Measurements from ENCODE around the gene ELOVL7. TPM values are rescaled to one million over a fixed set of nuclear protein-coding genes. Genes with fewer than 3 reads are reported as not detected.

ELOVL7 gene
- total RNA-seq, 6 experiments from 2014 or later, result 0.07 to 0.17 TPM; not detected in 4

DNA sequence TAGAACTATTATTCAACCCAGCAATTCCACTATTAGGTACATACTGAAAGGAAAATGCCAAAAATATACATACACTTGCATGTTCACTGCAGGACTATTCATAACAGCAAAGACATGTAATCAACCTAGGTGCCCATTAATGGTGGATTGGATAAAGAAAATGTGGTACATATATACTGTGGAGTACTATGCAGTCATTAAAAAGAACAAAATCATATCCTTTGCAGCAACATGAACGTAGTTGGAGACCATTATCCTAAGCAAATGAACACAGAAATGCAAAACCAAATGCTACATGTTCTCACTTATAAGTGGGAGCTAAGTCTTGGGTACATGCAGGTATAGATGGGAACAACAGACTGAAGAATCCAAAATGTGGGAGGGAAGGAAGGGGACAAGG lies 67.7 kb downstream of the ELOVL7 start:
- peaks cover 3% of the 10 kb centered on the region for H3K27me3 Mint-ChIP-seq (ENCODE audit: insufficient read depth)
- no peak for TF ChIP-seq CTCF (IDR thresholded peaks at IDR 0.05)
- H3K27ac Mint-ChIP-seq, result no peak overlapping the region
- H3K36me3 Mint-ChIP-seq (ENCODE audit: low read depth), result no peaks in the 10 kb centered on the region
- H3K4me3 Mint-ChIP-seq, result no peak overlapping the region
- H3K4me1 Mint-ChIP-seq (ENCODE audit: low read depth), result peaks cover 12% of the 10 kb centered on the region
- DNase-seq, result no peak
- no peaks in the 10 kb centered on the region for H3K9me3 Mint-ChIP-seq

GRCh38 chr5:60765019-60765709 lies 78.9 kb downstream of the ELOVL7 start:
- Mint-ChIP-seq H3K27ac (no peak overlapping the region), H3K27me3 (ENCODE audit: insufficient read depth) (no peaks in the 10 kb centered on the region; the same call in none of the 2 replicates), H3K9me3 (no peaks in the 10 kb centered on the region), H3K4me3 (no peak overlapping the region), H3K36me3 (ENCODE audit: low read depth) (no peaks in the 10 kb centered on the region), H3K4me1 (ENCODE audit: low read depth) (no peaks in the 10 kb centered on the region)
- DNase-seq, result no peak
- TF ChIP-seq CTCF (IDR thresholded peaks at IDR 0.05), result no peak

DNA sequence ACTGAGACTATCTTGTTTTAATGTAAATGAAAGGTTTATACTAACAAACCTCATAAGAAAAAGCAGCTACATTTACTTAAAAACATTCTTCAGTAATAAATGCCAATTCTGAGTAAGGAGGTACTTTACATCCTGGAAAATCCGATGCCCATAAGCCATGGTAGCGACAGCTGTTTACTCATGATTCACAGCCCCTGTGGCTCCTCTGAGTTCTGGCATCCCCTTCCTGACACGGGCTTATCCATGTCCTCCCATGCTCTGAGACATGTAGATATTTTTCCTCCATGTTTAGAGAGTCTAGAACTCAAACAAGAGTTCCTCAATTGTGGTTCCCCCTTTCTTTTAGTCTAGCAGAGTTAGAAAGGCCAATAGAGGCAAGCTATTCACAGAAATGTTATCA lies 81.0 kb downstream of the ELOVL7 start:
- no peaks in the 10 kb centered on the region; the same call in 1 of the 2 replicates for H3K27me3 Mint-ChIP-seq (ENCODE audit: insufficient read depth)
- TF ChIP-seq CTCF (IDR thresholded peaks at IDR 0.05), result no peak

DNA sequence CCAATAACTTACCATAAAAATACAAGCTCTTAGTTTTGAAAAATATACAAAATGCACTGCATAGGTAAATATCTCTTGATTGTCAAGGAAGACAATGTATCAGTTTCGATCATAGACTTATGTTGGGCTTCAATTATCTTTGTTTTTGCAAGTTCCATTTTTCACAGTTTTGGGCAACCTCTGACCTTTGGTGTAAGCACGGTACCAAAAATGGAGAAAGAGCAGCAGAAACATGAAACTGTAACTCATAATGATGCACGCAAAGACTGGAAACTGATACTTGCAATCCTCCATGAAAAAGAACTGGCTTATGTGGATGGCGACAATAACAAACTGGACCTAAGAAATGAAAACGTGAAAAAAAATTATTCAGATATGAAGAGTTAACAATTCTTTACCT lies 89.6 kb downstream of the ELOVL7 start:
- no peaks in the 10 kb centered on the region for H3K36me3 Mint-ChIP-seq (ENCODE audit: low read depth)
- TF ChIP-seq CTCF (IDR thresholded peaks at IDR 0.05), result no peak
- no peaks in the 10 kb centered on the region for H3K9me3 Mint-ChIP-seq
- no peak overlapping the region for H3K4me3 Mint-ChIP-seq
- no peak overlapping the region for H3K27ac Mint-ChIP-seq
- H3K27me3 Mint-ChIP-seq (ENCODE audit: insufficient read depth), result no peaks in the 10 kb centered on the region; the same call in 1 of the 2 replicates
- no peak for DNase-seq
- no peaks in the 10 kb centered on the region for H3K4me1 Mint-ChIP-seq (ENCODE audit: low read depth)

More for the DNA sequence above, 81.0 kb downstream of the ELOVL7 start:
- Mint-ChIP-seq H3K4me3 (no peak overlapping the region), H3K9me3 (no peaks in the 10 kb centered on the region), H3K4me1 (ENCODE audit: low read depth) (no peaks in the 10 kb centered on the region), H3K27ac (no peak overlapping the region), H3K36me3 (ENCODE audit: low read depth) (no peaks in the 10 kb centered on the region)
- no peak for DNase-seq

- no peaks in the 10 kb centered on the region for H3K4me1 Mint-ChIP-seq (ENCODE audit: low read depth)
- H3K9me3 Mint-ChIP-seq, result no peaks in the 10 kb centered on the region
- DNase-seq, result no peak
- peaks cover 5% of the 10 kb centered on the region for H3K27me3 Mint-ChIP-seq (ENCODE audit: insufficient read depth)
- no peak overlapping the region for H3K27ac Mint-ChIP-seq
- TF ChIP-seq CTCF (IDR thresholded peaks at IDR 0.05), result no peak
- H3K4me3 Mint-ChIP-seq, result no peak overlapping the region
- H3K36me3 Mint-ChIP-seq (ENCODE audit: low read depth), result no peaks in the 10 kb centered on the region
Observed at GRCh38 chr5:60744682-60745081, 99.4 kb downstream of the ELOVL7 start.
